HG03342 (cell line): ENCODE results near the gene CCDC57.
A peak's percentile ranks its signal among the peaks of the same experiment; 100 is the strongest.

Experiments
- ATAC-seq: cut with Tn5 transposase; IDR thresholded peaks from one replicate; pipeline ENCODE4 v1.9.1; 2021; ENCODE audit warnings: mild to moderate bottlenecking, moderate library complexity; ENCODE audit not compliant: unreplicated experiment

Gene CCDC57

GRCh38 chr17:82237083-82237745 lies 24.6 kb upstream of the CCDC57 start:
- no peak for ATAC-seq

GRCh38 chr17:82236142-82236971 lies 23.7 kb upstream of the CCDC57 start:
- ATAC-seq = no peak

GRCh38 chr17:82235775-82236141 lies 23.1 kb upstream of the CCDC57 start:
- no peak for ATAC-seq

- ATAC-seq = no peak
Observed at GRCh38 chr17:82235056-82235774, 22.6 kb upstream of the CCDC57 start.

GRCh38 chr17:82234211-82235055 lies 21.8 kb upstream of the CCDC57 start:
- ATAC-seq = no peak

- ATAC-seq = no peak
Observed at GRCh38 chr17:82232876-82233785, 20.5 kb upstream of the CCDC57 start.

GRCh38 chr17:82232322-82232820 lies 19.7 kb upstream of the CCDC57 start:
- no peak for ATAC-seq

GRCh38 chr17:82231562-82232321 lies 19.1 kb upstream of the CCDC57 start:
- ATAC-seq = no peak

- no peak for ATAC-seq
Observed at GRCh38 chr17:82231312-82231561, 18.6 kb upstream of the CCDC57 start.

GRCh38 chr17:82230609-82231311 lies 18.1 kb upstream of the CCDC57 start:
- no peak for ATAC-seq

- ATAC-seq = no peak
Observed at GRCh38 chr17:82229698-82230608, 17.3 kb upstream of the CCDC57 start.

GRCh38 chr17:82228842-82229697 lies 16.4 kb upstream of the CCDC57 start, which contains the start of gene SLC16A3:
Gene SLC16A3 (plus strand): TSS chr17:82229042. CDS start chr17:82236009, 6,967 bp downstream.
- peak; percentile 39 for ATAC-seq

- peak; percentile 29 for ATAC-seq
Observed at GRCh38 chr17:82228278-82228841, 15.7 kb upstream of the CCDC57 start.

- no peak for ATAC-seq
Observed at GRCh38 chr17:82227629-82228277, 15.1 kb upstream of the CCDC57 start.

- no peak for ATAC-seq
Observed at GRCh38 chr17:82226809-82227628, 14.4 kb upstream of the CCDC57 start.
